ENCODE data around the gene MFSD11. TPM values are rescaled to one million over a fixed set of nuclear protein-coding genes. Genes with fewer than 3 reads are reported as not detected.

The MFSD11 gene
- total and polyA plus RNA-seq, 2 of the 4 experiments (the other 2 are of a cell fraction) = 12.3 to 16.1 TPM

DNA sequence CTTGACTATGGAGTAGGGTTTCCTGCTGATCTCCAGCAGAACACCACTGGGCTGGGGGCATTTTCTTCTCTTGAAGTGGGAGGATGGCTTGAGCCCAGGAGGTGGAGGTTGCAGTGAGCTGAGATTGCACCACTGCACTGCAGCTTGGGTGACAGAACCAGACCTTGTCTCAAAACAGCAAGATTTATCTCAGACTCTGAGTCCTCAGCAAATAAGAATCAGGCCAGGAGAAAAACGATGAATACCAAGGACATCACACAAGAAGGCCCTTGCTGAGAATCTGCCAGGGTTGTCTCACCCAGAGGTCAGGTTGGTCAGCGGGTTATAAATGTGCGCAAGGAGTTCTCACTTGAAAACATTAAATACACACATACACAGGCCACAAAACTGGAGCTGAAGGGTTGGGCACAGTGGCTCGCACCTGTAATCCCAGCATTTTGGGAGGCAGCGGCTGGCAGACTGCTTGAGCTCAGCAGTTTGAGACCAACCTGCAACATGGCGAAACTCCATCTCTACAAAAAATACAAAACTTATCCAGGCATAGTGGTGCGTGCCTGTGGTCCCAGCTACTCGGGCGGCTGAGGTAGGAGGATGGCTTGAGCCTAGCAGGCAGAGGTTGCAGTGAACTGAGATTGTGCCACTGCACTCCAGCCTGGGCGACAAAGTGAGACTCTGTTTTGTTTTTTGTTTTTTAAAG lies 34.8 kb upstream of the MFSD11 start:
- Histone ChIP-seq H3K4ac (ENCODE audit: low read depth, low read length) (no peak overlapping the region), H2BK15ac (ENCODE audit: low read depth, low read length) (no peak overlapping the region), H3K23ac (ENCODE audit: low read depth, low read length) (no peak overlapping the region), H3K27ac (ENCODE audit: insufficient read depth, low read length) (no peak overlapping the region), H3K36me3 (ENCODE audit: control insufficient read depth, insufficient read depth, low read length) (peaks cover 2% of the 10 kb centered on the region), H3K4me2 (ENCODE audit: low read depth, low read length) (no peak overlapping the region), H2AK5ac (ENCODE audit: low read depth, low read length) (no peak overlapping the region; the same call in 1 of the 2 replicates), H2BK5ac (ENCODE audit: low read depth, low read length, poor library complexity, severe bottlenecking) (no peak overlapping the region), H4K5ac (ENCODE audit: low read depth, low read length) (no peak overlapping the region), H3K9ac (ENCODE audit: low read depth, low read length) (no peak overlapping the region), H3K14ac (replicated peaks; ENCODE audit: low read depth, low read length) (no peak overlapping the region), H2AK9ac (replicated peaks; ENCODE audit: low read depth, low read length, poor library complexity) (no peak overlapping the region), H3K27me3 (ENCODE audit: control insufficient read depth, insufficient read depth, low read length) (no peaks in the 10 kb centered on the region), H3K4me3 (ENCODE audit: insufficient read depth, low read depth, low read length) (no peak overlapping the region), H2BK20ac (ENCODE audit: low read depth, low read length) (no peak overlapping the region), H3K18ac (ENCODE audit: low read depth, low read length) (no peak overlapping the region), H3K56ac (ENCODE audit: extremely low read depth, insufficient read depth, low read length) (no peak overlapping the region), H4K8ac (ENCODE audit: low read depth in 2 of 2, low read length in 2 of 2) (no peak overlapping the region; a peak in 1 of 4 replicates), H3K9me3 (ENCODE audit: control insufficient read depth, insufficient read depth, low read length) (no peaks in the 10 kb centered on the region), H3K9me1 (ENCODE audit: insufficient read depth, low read length) (peaks cover 52% of the 10 kb centered on the region), H4K91ac (ENCODE audit: insufficient read depth, low read depth, low read length) (no peak overlapping the region), H2AFZ (replicated peaks; ENCODE audit: low read length, poor library complexity) (no peak overlapping the region), H3K79me1 (ENCODE audit: low read depth in 1 of 2, low read length in 2 of 2) (peaks cover 4 to 91% of the 10 kb centered on the region in 2 experiments; a peak in 3 of 4 replicates), H3K4me1 (ENCODE audit: control insufficient read depth, insufficient read depth, low read length) (peaks cover 43% of the 10 kb centered on the region), H4K20me1 (ENCODE audit: insufficient read depth, low read length) (peaks cover 92% of the 10 kb centered on the region), H2BK120ac (ENCODE audit: low read depth, low read length) (no peak overlapping the region)
- ChIA-PET CTCF (no interaction called here), POLR2A (ENCODE audit: unreplicated experiment) (no interaction called here)
- TF ChIP-seq MXI1 (IDR thresholded peaks at IDR 0.05; ENCODE audit: borderline replicate concordance, low read depth, low read length) (no peak), CEBPB (IDR thresholded peaks at IDR 0.05; ENCODE audit: low read depth, low read length) (peak; percentile 32; the same call in 1 of the 2 replicates)
- 100% methylated on average over 1 of the region's 10 CpGs; no CpG with 5 or more reads in 1 of the 2 experiments for WGBS, 2 experiments (ENCODE audit: extremely low coverage in 2 of 2, insufficient read length in 1 of 2)
- in situ Hi-C loops (cut with MboI; ENCODE audit: low sequenced_read_pairs) = no loop called here
- DNase-seq (no peak), ATAC-seq (ENCODE audit: low read depth) (no peak)
- dilution Hi-C loops (cut with HindIII; ENCODE audit: low sequenced_read_pairs, unreplicated experiment) = no loop called here
- BruUV-seq (replicated peaks) = no TSS peak
- intact Hi-C loops (cut with micrococcal nuclease) = no loop called here

Measured in IMR-90 (cell line).